ENCODE measurements around the gene KMT2D. TPM values are rescaled to one million over a fixed set of nuclear protein-coding genes. Genes with fewer than 3 reads are reported as not detected.

Gene KMT2D
- total and polyA plus RNA-seq, 2 experiments from 2014 or later = 8.2 to 10.3 TPM

GRCh38 chr12:49093792-49094159 is 33.2 kb upstream of the KMT2D start:
- no peaks in the 10 kb centered on the region for H3K79me2 ChIP-seq (ENCODE audit: insufficient read depth)
- peaks cover 3% of the 10 kb centered on the region; the same call in 1 of the 2 replicates for H3K36me3 ChIP-seq (ENCODE audit: low read depth)
- peak overlapping the region; percentile 37 for H3K4me2 ChIP-seq (ENCODE audit: unreplicated experiment)
- in situ Hi-C loops (cut with MboI) = loop anchor here (10.0 kb wide), 1 partner anchor 141 kb away; no protein-coding TSS in a partner anchor
- peaks cover 16% of the 10 kb centered on the region; the same call in 1 of the 2 replicates for H3F3A ChIP-seq (ENCODE audit: insufficient read depth)
- peaks cover 14% of the 10 kb centered on the region; the same call in 1 of the 2 replicates for H3K4me1 ChIP-seq (ENCODE audit: insufficient read depth)
- no peak for DNase-seq
- H4K20me1 ChIP-seq (ENCODE audit: insufficient read depth) = no peaks in the 10 kb centered on the region
- no peaks in the 10 kb centered on the region for H3K9me2 ChIP-seq (ENCODE audit: insufficient read depth)
- no peak overlapping the region for H3K9ac ChIP-seq
- TF ChIP-seq EZH2 (IDR thresholded peaks at IDR 0.05; ENCODE audit: insufficient read depth, poor library complexity, severe bottlenecking) (no peak), EZH2phosphoT487 (IDR thresholded peaks at IDR 0.05; ENCODE audit: insufficient read depth, low read depth) (no peak)
- no peak overlapping the region for H3K27ac ChIP-seq
- no peaks in the 10 kb centered on the region for H3K9me3 ChIP-seq (ENCODE audit: low read depth)
- H2AFZ ChIP-seq = no peak overlapping the region
- WGBS, 2 experiments (ENCODE audit: low coverage in 1 of 2, low lambda C conversion rate in 2 of 2, missing lambda C conversion rate in 2 of 2) = 8 to 11% methylated on average over 7 to 9 of the region's 9 CpGs
- H3K4me3 ChIP-seq = 0 out of 2 replicates have a peak overlapping the region, but pooled peaks have one; percentile 11
- H3K27me3 ChIP-seq (replicated peaks; ENCODE audit: insufficient read depth) = peaks cover 19% of the 10 kb centered on the region

DNA sequence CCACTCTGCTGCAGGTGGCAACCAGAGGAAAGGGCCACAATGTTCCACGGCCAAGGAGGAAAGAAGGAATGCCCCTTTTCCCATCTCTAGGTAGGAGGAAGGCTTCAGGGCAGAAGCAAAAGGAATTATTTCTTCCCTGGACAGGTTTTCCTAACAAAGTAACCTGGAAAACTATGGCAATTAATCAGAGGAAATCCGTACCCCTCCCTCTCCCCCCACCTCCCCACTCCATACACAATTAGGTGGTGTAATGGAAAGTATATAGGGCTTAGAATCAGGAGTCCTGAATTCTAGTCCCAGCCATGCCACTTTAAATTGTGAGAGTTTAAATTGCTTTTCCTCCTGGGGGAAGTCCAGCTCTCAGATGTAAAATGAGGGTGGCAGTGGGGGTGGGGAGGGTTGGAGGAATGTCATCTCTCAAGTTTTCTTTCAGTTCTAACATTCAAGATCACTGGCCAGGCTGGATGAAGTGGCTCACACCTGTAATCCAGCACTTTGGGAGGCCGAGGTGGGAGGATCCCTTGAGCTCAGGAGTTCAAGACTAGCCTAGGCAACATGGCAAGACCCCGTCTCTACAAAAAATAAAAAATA is 32.3 kb upstream of the KMT2D start:
- Histone ChIP-seq H3K27ac (no peak overlapping the region), H3K4me3 (no peak overlapping the region), H3K79me2 (ENCODE audit: insufficient read depth) (no peaks in the 10 kb centered on the region), H4K20me1 (ENCODE audit: insufficient read depth) (no peaks in the 10 kb centered on the region), H3K9me2 (ENCODE audit: insufficient read depth) (no peaks in the 10 kb centered on the region), H3K9me3 (ENCODE audit: low read depth) (no peaks in the 10 kb centered on the region), H3K27me3 (replicated peaks; ENCODE audit: insufficient read depth) (peaks cover 19% of the 10 kb centered on the region), H3K9ac (no peak overlapping the region), H3K4me1 (ENCODE audit: insufficient read depth) (peaks cover 14% of the 10 kb centered on the region; the same call in 1 of the 2 replicates), H3K4me2 (ENCODE audit: unreplicated experiment) (peak overlapping the region; percentile 87), H2AFZ (no peak overlapping the region), H3F3A (ENCODE audit: insufficient read depth) (peaks cover 16% of the 10 kb centered on the region; the same call in 1 of the 2 replicates), H3K36me3 (ENCODE audit: low read depth) (no peaks in the 10 kb centered on the region)
- WGBS, 2 experiments (ENCODE audit: low coverage in 1 of 2, low lambda C conversion rate in 2 of 2, missing lambda C conversion rate in 2 of 2) = 43 to 49% methylated on average over 4 of the region's 4 CpGs
- DNase-seq = no peak
- no peak for TF ChIP-seq EZH2phosphoT487 (IDR thresholded peaks at IDR 0.05; ENCODE audit: insufficient read depth, low read depth)
- no peak for TF ChIP-seq EZH2 (IDR thresholded peaks at IDR 0.05; ENCODE audit: insufficient read depth, poor library complexity, severe bottlenecking)
- in situ Hi-C loops (cut with MboI) = loop anchor here (10.0 kb wide), 1 partner anchor 142 kb away; no protein-coding TSS in a partner anchor

GRCh38 chr12:49092086-49092815 is 31.7 kb upstream of the KMT2D start:
- in situ Hi-C loops (cut with MboI) = loop anchor here (10.0 kb wide), 1 partner anchor 143 kb away; no protein-coding TSS in a partner anchor
- TF ChIP-seq EZH2phosphoT487 (IDR thresholded peaks at IDR 0.05; ENCODE audit: insufficient read depth, low read depth) (no peak), EZH2 (IDR thresholded peaks at IDR 0.05; ENCODE audit: insufficient read depth, poor library complexity, severe bottlenecking) (no peak)
- WGBS, 2 experiments (ENCODE audit: low coverage in 1 of 2, low lambda C conversion rate in 2 of 2, missing lambda C conversion rate in 2 of 2) = 7 to 10% methylated on average over 29 to 32 of the region's 32 CpGs
- H3K4me3 ChIP-seq = peak overlapping the region; percentile 68
- H3K9me3 ChIP-seq (ENCODE audit: low read depth) = no peaks in the 10 kb centered on the region
- H3K36me3 ChIP-seq (ENCODE audit: low read depth) = no peaks in the 10 kb centered on the region
- no peak overlapping the region for H3K27ac ChIP-seq
- peaks cover 19% of the 10 kb centered on the region for H3K27me3 ChIP-seq (replicated peaks; ENCODE audit: insufficient read depth)
- DNase-seq = peak; percentile 75
- no peaks in the 10 kb centered on the region for H3K79me2 ChIP-seq (ENCODE audit: insufficient read depth)
- peak overlapping the region; percentile 87 for H3K4me2 ChIP-seq (ENCODE audit: unreplicated experiment)
- no peak overlapping the region for H3K9ac ChIP-seq
- no peaks in the 10 kb centered on the region for H3K9me2 ChIP-seq (ENCODE audit: insufficient read depth)
- H3F3A ChIP-seq (ENCODE audit: insufficient read depth) = peaks cover 16% of the 10 kb centered on the region; the same call in 1 of the 2 replicates
- H3K4me1 ChIP-seq (ENCODE audit: insufficient read depth) = peaks cover 14% of the 10 kb centered on the region; the same call in 1 of the 2 replicates
- peak overlapping the region; percentile 62 for H2AFZ ChIP-seq
- no peaks in the 10 kb centered on the region for H4K20me1 ChIP-seq (ENCODE audit: insufficient read depth)

- H3K27ac ChIP-seq = no peak overlapping the region
- 2% methylated on average over 13 to 14 of the region's 14 CpGs for WGBS, 2 experiments (ENCODE audit: low coverage in 1 of 2, low lambda C conversion rate in 2 of 2, missing lambda C conversion rate in 2 of 2)
- peaks cover 14% of the 10 kb centered on the region; the same call in 1 of the 2 replicates for H3K4me1 ChIP-seq (ENCODE audit: insufficient read depth)
- no peaks in the 10 kb centered on the region for H3K9me3 ChIP-seq (ENCODE audit: low read depth)
- no peaks in the 10 kb centered on the region for H3K9me2 ChIP-seq (ENCODE audit: insufficient read depth)
- peak overlapping the region; percentile 68 for H3K4me3 ChIP-seq
- no peak for DNase-seq
- peak overlapping the region; percentile 62 for H2AFZ ChIP-seq
- H3K79me2 ChIP-seq (ENCODE audit: insufficient read depth) = no peaks in the 10 kb centered on the region
- H3K27me3 ChIP-seq (replicated peaks; ENCODE audit: insufficient read depth) = peaks cover 19% of the 10 kb centered on the region
- H4K20me1 ChIP-seq (ENCODE audit: insufficient read depth) = no peaks in the 10 kb centered on the region
- peak overlapping the region; percentile 87 for H3K4me2 ChIP-seq (ENCODE audit: unreplicated experiment)
- in situ Hi-C loops (cut with MboI) = loop anchor here (10.0 kb wide), 1 partner anchor 143 kb away; no protein-coding TSS in a partner anchor
- H3K36me3 ChIP-seq (ENCODE audit: low read depth) = no peaks in the 10 kb centered on the region
- no peak overlapping the region for H3K9ac ChIP-seq
- peaks cover 16% of the 10 kb centered on the region; the same call in 1 of the 2 replicates for H3F3A ChIP-seq (ENCODE audit: insufficient read depth)
- TF ChIP-seq EZH2phosphoT487 (IDR thresholded peaks at IDR 0.05; ENCODE audit: insufficient read depth, low read depth) = no peak
- no peak for TF ChIP-seq EZH2 (IDR thresholded peaks at IDR 0.05; ENCODE audit: insufficient read depth, poor library complexity, severe bottlenecking)
Measured at GRCh38 chr12:49091836-49092085, 31.2 kb upstream of the KMT2D start.

Measured in GM23248 (cell line).